HepG2 (cell line): ENCODE measurements around the gene GCH1. TPM values are rescaled to one million over a fixed set of nuclear protein-coding genes. Genes with fewer than 3 reads are reported as not detected.

Experiments
- CBX1 ChIP-seq: IDR thresholded peaks from one replicate; pipeline ENCODE4 v1.6.1; 2016; ENCODE audit warnings: antibody characterized with exemption, low read depth
- FOXC1 ChIP-seq: sonication (generic); formaldehyde crosslinking; IDR thresholded peaks from 2 replicates; pipeline ENCODE4 v1.8.0; 2022; ENCODE audit warnings: mild to moderate bottlenecking, missing genetic modification reagents, borderline replicate concordance
- HDAC1 ChIP-seq: sonication (generic); formaldehyde crosslinking; IDR thresholded peaks from 2 replicates; pipeline ENCODE4 v1.5.1; 2020; ENCODE audit warnings: mild to moderate bottlenecking, missing genetic modification reagents
- HNRNPUL1 ChIP-seq: fragments of 200-400 bp; formaldehyde crosslinking; IDR thresholded peaks from 2 replicates; pipeline ENCODE4 v1.6.1; 2017; ENCODE audit warnings: low read depth, mild to moderate bottlenecking, low read length, moderate library complexity
- MEF2D ChIP-seq: sonication (generic); formaldehyde crosslinking; IDR thresholded peaks from 2 replicates; pipeline ENCODE4 v1.5.1; 2020; ENCODE audit warnings: mild to moderate bottlenecking, missing genetic modification reagents
- MXD4 ChIP-seq: IDR thresholded peaks from 2 replicates; pipeline ENCODE4 v1.6.1; 2016; ENCODE audit warnings: mild to moderate bottlenecking, missing biosample characterization, missing genetic modification reagents
- NFRKB ChIP-seq: fragments of 450-650 bp; IDR thresholded peaks from 2 replicates; pipeline ENCODE4 v1.6.1; 2017
- RFX5 ChIP-seq: IDR thresholded peaks from 2 replicates; pipeline ENCODE4 v1.6.1; 2011; ENCODE audit warnings: low read depth, low read length, improper control_type of control experiment
- SRY ChIP-seq: sonication (generic); formaldehyde crosslinking; IDR thresholded peaks from 2 replicates; pipeline ENCODE4 v1.8.0; 2022; ENCODE audit warnings: mild to moderate bottlenecking, missing genetic modification reagents
- ZKSCAN5 ChIP-seq: sonication (generic); formaldehyde crosslinking; IDR thresholded peaks from 2 replicates; pipeline ENCODE4 v1.5.1; 2020; ENCODE audit warnings: mild to moderate bottlenecking, missing genetic modification reagents
- ZNF264 ChIP-seq: sonication (generic); formaldehyde crosslinking; IDR thresholded peaks from 2 replicates; pipeline ENCODE4 v1.4.0; 2020; ENCODE audit warnings: missing genetic modification reagents
- ZNF747 ChIP-seq: sonication (generic); formaldehyde crosslinking; IDR thresholded peaks from 2 replicates; pipeline ENCODE4 v1.8.1; 2023; ENCODE audit warnings: missing genetic modification reagents, mild to moderate bottlenecking, borderline replicate concordance
- polyA plus RNA-seq, 8 experiments: library from polyadenylated mRNA; depleted of rRNA in 3 of 8; stranded (reverse) in 7 of 8; unstranded in 1 of 8; fragments of >200 nt; fragmentation: Illumina TruSeq in 4 of 8; extraction: Trizol in 4 of 8; gene quantifications; 2 replicates each; pipeline versions ENCODE4 v1.2.1 to v1.2.3, GENCODE V29; 2011 to 2016; ENCODE audit warnings: low read depth in 4 of 8, missing spikeins in 1 of 8, mixed read lengths in 1 of 8; ENCODE audit not compliant: insufficient read depth in 1 of 8
- total RNA-seq, 5 experiments: library from RNA; depleted of rRNA; stranded (reverse); fragments of >200 nt; fragmentation: Illumina TruSeq; extraction: Trizol; gene quantifications; 2 replicates each; pipeline ENCODE4 v1.2.3, GENCODE V29; 2016; ENCODE audit warnings: low read depth in 1 of 5
- TF ChIP-seq, protein P1 (sequence below): sonication (generic); formaldehyde crosslinking; conservative IDR thresholded peaks from 2 replicates; pipeline ENCODE4 v1.8.0; 2022; ENCODE audit warnings: low read depth, missing genetic modification reagents
- TF ChIP-seq, protein P2 (sequence below), 2 experiments: sonication (generic) in 1 of 2; formaldehyde crosslinking in 1 of 2; IDR thresholded peaks; 2 replicates each; pipeline versions ENCODE4 v1.6.1 to v1.9.0; 2014 to 2022; ENCODE audit warnings: antibody characterized with exemption in 1 of 2, borderline replicate concordance in 1 of 2, inconsistent platforms in 1 of 2, low read depth in 1 of 2, missing genetic modification reagents in 1 of 2
- TF ChIP-seq, protein P3 (sequence below): sonication (generic); formaldehyde crosslinking; IDR thresholded peaks from 2 replicates; pipeline ENCODE4 v1.4.0; 2020; ENCODE audit warnings: missing genetic modification reagents, borderline replicate concordance
- TF ChIP-seq, protein P4 (sequence below): sonication (generic); formaldehyde crosslinking; IDR thresholded peaks from 2 replicates; pipeline ENCODE4 v1.4.0; 2020; ENCODE audit warnings: missing genetic modification reagents

The GCH1 gene
- total and polyA plus RNA-seq, 2 of the 13 experiments (the other 11 are each of a cell fraction or from before 2014, with no cell fraction given), result 15.0 to 25.2 TPM

DNA sequence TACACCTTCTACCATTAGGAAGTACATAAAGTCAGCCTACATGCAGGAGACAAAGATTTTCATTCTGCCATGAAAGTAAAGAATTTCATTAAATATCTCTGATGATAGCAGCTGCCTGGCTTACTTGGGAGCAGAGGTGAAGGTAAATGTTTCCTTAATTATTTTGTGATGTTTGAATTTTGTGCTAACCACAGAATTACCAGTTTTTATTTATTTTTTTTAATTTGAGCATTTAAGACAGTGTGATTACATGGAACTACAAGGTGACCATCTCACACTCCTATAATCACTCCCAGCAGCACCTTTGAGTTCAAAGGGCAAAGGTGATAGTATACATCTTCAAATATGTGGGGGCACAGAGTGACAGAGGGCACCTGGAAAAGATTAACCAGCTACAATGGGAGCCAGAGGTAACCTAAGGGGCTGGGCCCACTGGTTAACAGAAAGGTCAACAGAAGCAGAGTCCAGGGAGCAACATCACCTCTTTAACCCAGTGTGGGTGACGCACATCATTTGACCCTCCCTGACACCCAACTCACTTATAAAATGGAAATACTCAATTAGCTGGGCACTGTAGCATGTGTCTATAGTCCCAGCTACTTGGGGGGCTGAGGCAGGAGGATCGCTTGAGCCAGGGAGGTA is 65.0 kb downstream of the GCH1 start (continued):
- TF ChIP-seq MXD4 (CRISPR knock-in tag) (0 out of 2 replicates have a peak, but pooled peaks have one; percentile 43), SRY (no peak), NFRKB (no peak), ZKSCAN5 (CRISPR knock-in tag) (peak; percentile 92), CBX1 (no peak), FOXC1 (CRISPR knock-in tag) (no peak), MEF2D (CRISPR knock-in tag) (peak; percentile 78), ZNF264 (CRISPR knock-in tag) (peak; percentile 72), ZNF747 (CRISPR knock-in tag) (peak; percentile 67; the same call in 1 of the 2 replicates), HDAC1 (CRISPR knock-in tag) (peak; percentile 83), HNRNPUL1 (no peak), RFX5 (no peak)
- TF ChIP-seq, protein P1, sequence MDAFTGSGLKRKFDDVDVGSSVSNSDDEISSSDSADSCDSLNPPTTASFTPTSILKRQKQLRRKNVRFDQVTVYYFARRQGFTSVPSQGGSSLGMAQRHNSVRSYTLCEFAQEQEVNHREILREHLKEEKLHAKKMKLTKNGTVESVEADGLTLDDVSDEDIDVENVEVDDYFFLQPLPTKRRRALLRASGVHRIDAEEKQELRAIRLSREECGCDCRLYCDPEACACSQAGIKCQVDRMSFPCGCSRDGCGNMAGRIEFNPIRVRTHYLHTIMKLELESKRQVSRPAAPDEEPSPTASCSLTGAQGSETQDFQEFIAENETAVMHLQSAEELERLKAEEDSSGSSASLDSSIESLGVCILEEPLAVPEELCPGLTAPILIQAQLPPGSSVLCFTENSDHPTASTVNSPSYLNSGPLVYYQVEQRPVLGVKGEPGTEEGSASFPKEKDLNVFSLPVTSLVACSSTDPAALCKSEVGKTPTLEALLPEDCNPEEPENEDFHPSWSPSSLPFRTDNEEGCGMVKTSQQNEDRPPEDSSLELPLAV (CRISPR knock-in tag), result no peak
- TF ChIP-seq, protein P2, sequence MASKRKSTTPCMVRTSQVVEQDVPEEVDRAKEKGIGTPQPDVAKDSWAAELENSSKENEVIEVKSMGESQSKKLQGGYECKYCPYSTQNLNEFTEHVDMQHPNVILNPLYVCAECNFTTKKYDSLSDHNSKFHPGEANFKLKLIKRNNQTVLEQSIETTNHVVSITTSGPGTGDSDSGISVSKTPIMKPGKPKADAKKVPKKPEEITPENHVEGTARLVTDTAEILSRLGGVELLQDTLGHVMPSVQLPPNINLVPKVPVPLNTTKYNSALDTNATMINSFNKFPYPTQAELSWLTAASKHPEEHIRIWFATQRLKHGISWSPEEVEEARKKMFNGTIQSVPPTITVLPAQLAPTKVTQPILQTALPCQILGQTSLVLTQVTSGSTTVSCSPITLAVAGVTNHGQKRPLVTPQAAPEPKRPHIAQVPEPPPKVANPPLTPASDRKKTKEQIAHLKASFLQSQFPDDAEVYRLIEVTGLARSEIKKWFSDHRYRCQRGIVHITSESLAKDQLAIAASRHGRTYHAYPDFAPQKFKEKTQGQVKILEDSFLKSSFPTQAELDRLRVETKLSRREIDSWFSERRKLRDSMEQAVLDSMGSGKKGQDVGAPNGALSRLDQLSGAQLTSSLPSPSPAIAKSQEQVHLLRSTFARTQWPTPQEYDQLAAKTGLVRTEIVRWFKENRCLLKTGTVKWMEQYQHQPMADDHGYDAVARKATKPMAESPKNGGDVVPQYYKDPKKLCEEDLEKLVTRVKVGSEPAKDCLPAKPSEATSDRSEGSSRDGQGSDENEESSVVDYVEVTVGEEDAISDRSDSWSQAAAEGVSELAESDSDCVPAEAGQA (IDR thresholded peaks at IDR 0.05; ENCODE audit: low read depth), result no peak
- TF ChIP-seq, protein P2 (CRISPR knock-in tag; IDR thresholded peaks at IDR 0.05; ENCODE audit: borderline replicate concordance), result no peak
- TF ChIP-seq, protein P3, sequence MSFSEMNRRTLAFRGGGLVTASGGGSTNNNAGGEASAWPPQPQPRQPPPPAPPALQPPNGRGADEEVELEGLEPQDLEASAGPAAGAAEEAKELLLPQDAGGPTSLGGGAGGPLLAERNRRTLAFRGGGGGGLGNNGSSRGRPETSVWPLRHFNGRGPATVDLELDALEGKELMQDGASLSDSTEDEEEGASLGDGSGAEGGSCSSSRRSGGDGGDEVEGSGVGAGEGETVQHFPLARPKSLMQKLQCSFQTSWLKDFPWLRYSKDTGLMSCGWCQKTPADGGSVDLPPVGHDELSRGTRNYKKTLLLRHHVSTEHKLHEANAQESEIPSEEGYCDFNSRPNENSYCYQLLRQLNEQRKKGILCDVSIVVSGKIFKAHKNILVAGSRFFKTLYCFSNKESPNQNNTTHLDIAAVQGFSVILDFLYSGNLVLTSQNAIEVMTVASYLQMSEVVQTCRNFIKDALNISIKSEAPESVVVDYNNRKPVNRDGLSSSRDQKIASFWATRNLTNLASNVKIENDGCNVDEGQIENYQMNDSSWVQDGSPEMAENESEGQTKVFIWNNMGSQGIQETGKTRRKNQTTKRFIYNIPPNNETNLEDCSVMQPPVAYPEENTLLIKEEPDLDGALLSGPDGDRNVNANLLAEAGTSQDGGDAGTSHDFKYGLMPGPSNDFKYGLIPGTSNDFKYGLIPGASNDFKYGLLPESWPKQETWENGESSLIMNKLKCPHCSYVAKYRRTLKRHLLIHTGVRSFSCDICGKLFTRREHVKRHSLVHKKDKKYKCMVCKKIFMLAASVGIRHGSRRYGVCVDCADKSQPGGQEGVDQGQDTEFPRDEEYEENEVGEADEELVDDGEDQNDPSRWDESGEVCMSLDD (CRISPR knock-in tag), result peak; percentile 79; the same call in 1 of the 2 replicates
- TF ChIP-seq, protein P4, sequence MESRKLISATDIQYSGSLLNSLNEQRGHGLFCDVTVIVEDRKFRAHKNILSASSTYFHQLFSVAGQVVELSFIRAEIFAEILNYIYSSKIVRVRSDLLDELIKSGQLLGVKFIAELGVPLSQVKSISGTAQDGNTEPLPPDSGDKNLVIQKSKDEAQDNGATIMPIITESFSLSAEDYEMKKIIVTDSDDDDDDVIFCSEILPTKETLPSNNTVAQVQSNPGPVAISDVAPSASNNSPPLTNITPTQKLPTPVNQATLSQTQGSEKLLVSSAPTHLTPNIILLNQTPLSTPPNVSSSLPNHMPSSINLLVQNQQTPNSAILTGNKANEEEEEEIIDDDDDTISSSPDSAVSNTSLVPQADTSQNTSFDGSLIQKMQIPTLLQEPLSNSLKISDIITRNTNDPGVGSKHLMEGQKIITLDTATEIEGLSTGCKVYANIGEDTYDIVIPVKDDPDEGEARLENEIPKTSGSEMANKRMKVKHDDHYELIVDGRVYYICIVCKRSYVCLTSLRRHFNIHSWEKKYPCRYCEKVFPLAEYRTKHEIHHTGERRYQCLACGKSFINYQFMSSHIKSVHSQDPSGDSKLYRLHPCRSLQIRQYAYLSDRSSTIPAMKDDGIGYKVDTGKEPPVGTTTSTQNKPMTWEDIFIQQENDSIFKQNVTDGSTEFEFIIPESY (CRISPR knock-in tag), result peak; percentile 44; the same call in 1 of the 2 replicates
